Measurements from ENCODE around the gene SLC25A30.

Gene SLC25A30

DNA sequence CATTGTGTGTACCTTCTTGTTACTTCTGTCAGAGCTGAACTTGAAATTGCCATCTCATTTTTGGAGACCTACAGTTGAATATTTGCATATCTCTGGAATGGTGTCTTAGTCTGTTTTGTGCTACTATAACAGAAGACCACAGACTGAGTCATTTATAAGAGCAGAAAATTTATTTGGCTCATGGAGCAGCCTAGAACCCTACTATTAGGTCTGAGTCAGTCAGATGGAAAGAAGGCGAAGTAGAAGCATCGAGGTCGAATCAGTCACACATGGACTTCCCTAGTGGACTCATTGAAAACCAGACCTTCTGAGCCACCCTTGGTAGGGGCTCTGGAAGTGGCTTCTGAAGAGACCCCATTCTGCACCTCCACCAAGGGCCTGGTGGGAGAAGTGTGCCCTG is 43.3 kb downstream of the SLC25A30 start:
- H3K9me3 ChIP-seq (ENCODE audit: control insufficient read depth, low read length), result no peaks in the 10 kb centered on the region
- peaks cover 2% of the 10 kb centered on the region for H3K36me3 ChIP-seq (ENCODE audit: control insufficient read depth, insufficient read depth, low read length, severe bottlenecking)
- peaks cover 8% of the 10 kb centered on the region for H3K4me1 ChIP-seq (ENCODE audit: control insufficient read depth, insufficient read depth, low read length)
- H3K4me3 ChIP-seq (ENCODE audit: low read length), result no peak overlapping the region
- no peak overlapping the region for H3K9ac ChIP-seq (ENCODE audit: low read length)
- no peak for DNase-seq (ENCODE audit: low read depth)
- H3K27me3 ChIP-seq (replicated peaks; ENCODE audit: control insufficient read depth, insufficient read depth, low read length), result no peaks in the 10 kb centered on the region

DNA sequence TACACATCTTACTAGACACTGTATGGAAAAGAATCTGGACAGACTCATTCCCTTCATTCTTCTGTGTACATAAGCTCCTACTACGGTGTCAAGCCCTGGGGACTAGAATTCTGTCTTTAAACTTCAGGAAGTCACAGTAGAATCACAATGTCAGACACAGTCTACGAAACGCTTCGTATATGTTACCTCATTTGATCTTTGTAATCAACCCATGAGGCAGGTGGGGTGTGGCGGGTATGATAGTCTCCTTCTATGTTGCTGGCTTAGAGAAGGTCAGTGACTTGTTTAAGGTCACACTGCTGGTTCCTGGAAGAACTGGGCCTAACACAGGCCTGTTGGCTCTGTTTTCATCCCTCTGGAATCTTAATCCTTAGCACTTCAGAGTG is 45.0 kb downstream of the SLC25A30 start:
- Histone ChIP-seq H3K9ac (ENCODE audit: low read length) (no peak overlapping the region), H3K36me3 (ENCODE audit: control insufficient read depth, insufficient read depth, low read length, severe bottlenecking) (peaks cover 4% of the 10 kb centered on the region), H3K9me3 (ENCODE audit: control insufficient read depth, low read length) (no peaks in the 10 kb centered on the region), H3K4me3 (ENCODE audit: low read length) (no peak overlapping the region), H3K4me1 (ENCODE audit: control insufficient read depth, insufficient read depth, low read length) (peaks cover 8% of the 10 kb centered on the region), H3K27me3 (replicated peaks; ENCODE audit: control insufficient read depth, insufficient read depth, low read length) (no peaks in the 10 kb centered on the region)
- DNase-seq (ENCODE audit: low read depth), result no peak

DNA sequence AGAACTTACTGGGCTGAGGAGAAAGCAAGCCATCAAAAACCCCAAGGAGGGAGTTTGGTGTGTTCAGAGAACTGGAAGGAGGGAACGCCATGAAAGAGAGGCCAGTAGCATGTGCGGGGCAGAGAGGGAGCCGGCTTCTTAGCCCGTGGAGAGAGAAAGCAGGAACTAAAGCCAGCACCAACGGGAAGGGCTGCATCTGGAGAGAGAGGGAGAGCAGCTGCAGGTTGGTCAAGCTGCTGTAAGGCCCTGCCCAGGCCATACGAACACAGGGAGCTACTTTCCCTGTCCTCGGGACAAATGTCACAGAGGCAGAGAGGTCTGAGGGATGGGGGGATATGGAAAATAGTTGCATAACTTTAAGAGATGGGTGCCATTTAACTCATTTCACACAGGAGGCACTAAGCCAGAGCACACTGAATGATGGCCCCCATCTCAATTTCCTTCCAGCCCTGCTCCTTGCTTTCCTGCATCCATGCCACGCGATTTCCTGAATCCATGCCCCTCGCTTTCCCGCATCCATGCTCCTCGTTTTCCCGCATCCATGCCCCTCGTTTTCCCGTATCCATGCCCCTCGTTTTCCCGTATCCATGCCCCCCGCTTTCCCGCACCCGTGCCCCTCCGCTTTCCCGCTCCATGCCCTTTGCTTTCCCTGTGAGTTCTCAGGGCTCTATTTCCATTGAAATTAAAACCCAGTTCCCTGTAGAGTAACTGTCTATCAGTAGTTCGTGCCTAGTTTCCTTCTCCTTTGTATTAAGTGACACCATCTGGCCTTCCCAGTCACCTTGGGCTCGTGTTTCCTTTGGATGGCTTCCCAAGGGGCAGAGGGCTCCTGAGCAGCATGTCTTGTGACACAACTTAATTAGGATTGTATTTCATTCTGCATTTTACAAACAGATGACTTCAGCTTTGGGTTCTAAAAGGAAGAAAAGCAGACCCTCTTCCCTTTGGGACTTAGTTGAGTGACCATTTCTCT is 45.7 kb downstream of the SLC25A30 start:
- Histone ChIP-seq H3K36me3 (ENCODE audit: control insufficient read depth, insufficient read depth, low read length, severe bottlenecking) (peaks cover 4% of the 10 kb centered on the region), H3K4me3 (ENCODE audit: low read length) (no peak overlapping the region), H3K4me1 (ENCODE audit: control insufficient read depth, insufficient read depth, low read length) (peaks cover 8% of the 10 kb centered on the region), H3K27me3 (replicated peaks; ENCODE audit: control insufficient read depth, insufficient read depth, low read length) (no peaks in the 10 kb centered on the region), H3K9me3 (ENCODE audit: control insufficient read depth, low read length) (no peaks in the 10 kb centered on the region), H3K9ac (ENCODE audit: low read length) (no peak overlapping the region)
- peak; percentile 31 for DNase-seq (ENCODE audit: low read depth)

DNA sequence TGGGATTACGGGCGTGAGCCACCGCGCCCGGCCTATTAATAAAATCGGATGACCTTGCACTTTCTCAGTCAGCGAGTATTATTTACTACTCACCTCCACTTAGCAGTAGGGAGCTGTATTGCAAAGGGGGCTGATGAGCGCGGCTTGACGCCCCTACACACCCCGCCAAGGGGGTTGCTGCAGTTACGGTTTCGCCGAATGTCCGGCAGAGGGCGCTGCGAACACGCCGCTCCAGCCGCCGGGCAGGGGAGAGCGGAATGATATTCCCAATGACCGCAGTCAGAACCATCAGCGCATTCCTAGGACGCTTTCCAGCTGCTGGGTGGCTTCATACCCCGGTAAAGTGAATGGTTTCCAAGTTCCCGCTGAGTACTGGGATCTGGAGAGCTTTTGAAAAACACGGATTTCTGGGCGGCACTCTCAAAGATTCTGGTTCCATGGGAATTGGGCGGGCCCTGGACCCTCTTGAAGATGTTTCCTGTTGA is 47.2 kb downstream of the SLC25A30 start:
- H3K36me3 ChIP-seq (ENCODE audit: control insufficient read depth, insufficient read depth, low read length, severe bottlenecking), result peaks cover 4% of the 10 kb centered on the region
- no peaks in the 10 kb centered on the region for H3K27me3 ChIP-seq (replicated peaks; ENCODE audit: control insufficient read depth, insufficient read depth, low read length)
- peak overlapping the region; percentile 35 for H3K4me3 ChIP-seq (ENCODE audit: low read length)
- peak; percentile 90 for DNase-seq (ENCODE audit: low read depth)
- H3K4me1 ChIP-seq (ENCODE audit: control insufficient read depth, insufficient read depth, low read length), result peaks cover 8% of the 10 kb centered on the region
- no peaks in the 10 kb centered on the region for H3K9me3 ChIP-seq (ENCODE audit: control insufficient read depth, low read length)
- peak overlapping the region; percentile 55 for H3K9ac ChIP-seq (ENCODE audit: low read length)

DNA sequence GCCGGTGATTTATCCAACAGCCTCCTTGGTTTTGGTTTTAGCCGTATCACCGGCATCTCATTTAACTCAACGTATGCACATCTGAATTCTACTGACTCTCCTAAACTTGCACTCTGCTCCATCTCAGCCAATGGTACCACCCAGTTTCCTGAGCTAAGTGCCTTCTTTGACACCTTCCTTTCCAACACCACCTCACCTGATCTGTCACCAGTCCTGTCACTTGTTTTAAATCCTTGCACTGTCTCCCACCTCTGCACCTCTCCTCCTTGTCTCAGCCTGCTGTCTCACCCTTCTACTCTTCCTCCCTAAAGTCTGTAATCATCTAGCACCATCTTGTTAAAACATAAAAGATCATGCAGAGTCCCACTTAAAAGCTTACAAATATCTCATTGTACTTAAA is 49.1 kb downstream of the SLC25A30 start:
- Histone ChIP-seq H3K27me3 (replicated peaks; ENCODE audit: control insufficient read depth, insufficient read depth, low read length) (no peaks in the 10 kb centered on the region), H3K36me3 (ENCODE audit: control insufficient read depth, insufficient read depth, low read length, severe bottlenecking) (peaks cover 4% of the 10 kb centered on the region), H3K9me3 (ENCODE audit: control insufficient read depth, low read length) (no peaks in the 10 kb centered on the region), H3K9ac (ENCODE audit: low read length) (no peak overlapping the region), H3K4me3 (ENCODE audit: low read length) (no peak overlapping the region), H3K4me1 (ENCODE audit: control insufficient read depth, insufficient read depth, low read length) (peaks cover 8% of the 10 kb centered on the region)
- DNase-seq (ENCODE audit: low read depth), result no peak

DNA sequence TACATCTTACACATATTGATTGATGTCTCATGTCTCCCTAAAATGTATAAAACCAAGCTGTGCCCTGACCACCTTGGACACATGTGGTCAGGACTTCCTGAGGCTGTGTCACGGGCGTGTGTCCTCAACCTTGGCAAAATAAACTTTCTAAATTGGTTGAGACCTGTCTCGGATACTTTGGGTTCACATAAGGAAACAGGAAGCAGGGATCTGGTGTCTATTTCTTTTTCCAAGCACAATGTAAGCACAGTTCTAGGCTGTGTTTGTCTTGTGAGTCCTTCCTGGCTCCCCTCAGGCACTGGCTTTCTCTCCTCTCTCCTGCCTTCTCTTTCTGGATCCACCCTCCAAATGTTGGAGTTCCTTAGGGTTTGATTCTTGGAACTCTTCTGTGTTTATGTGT is 49.6 kb downstream of the SLC25A30 start:
- Histone ChIP-seq H3K4me3 (ENCODE audit: low read length) (no peak overlapping the region), H3K36me3 (ENCODE audit: control insufficient read depth, insufficient read depth, low read length, severe bottlenecking) (peaks cover 4% of the 10 kb centered on the region), H3K9me3 (ENCODE audit: control insufficient read depth, low read length) (no peaks in the 10 kb centered on the region), H3K4me1 (ENCODE audit: control insufficient read depth, insufficient read depth, low read length) (peaks cover 8% of the 10 kb centered on the region), H3K9ac (ENCODE audit: low read length) (no peak overlapping the region), H3K27me3 (replicated peaks; ENCODE audit: control insufficient read depth, insufficient read depth, low read length) (no peaks in the 10 kb centered on the region)
- no peak for DNase-seq (ENCODE audit: low read depth)

DNA sequence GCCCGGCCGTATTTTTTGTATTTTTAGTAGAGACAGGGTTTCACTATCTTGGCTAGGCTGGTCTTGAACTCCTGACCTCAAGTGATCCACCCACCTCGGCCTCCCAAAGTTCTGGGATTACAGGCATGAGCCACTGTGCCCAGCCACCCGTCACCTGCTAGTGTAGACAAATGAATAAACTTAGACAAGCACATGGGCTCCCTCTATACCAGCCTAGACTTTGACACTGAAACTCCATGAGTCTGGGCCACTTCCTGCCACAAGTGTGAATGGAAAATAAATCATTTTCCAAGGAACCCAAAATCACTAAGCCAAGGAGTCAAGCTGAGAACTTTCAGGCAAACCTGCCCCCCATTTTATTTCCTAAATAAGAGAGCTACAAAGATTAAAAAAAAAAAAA is 50.2 kb downstream of the SLC25A30 start:
- no peak for DNase-seq (ENCODE audit: low read depth)
- Histone ChIP-seq H3K4me1 (ENCODE audit: control insufficient read depth, insufficient read depth, low read length) (peaks cover 8% of the 10 kb centered on the region), H3K9ac (ENCODE audit: low read length) (no peak overlapping the region), H3K36me3 (ENCODE audit: control insufficient read depth, insufficient read depth, low read length, severe bottlenecking) (peaks cover 4% of the 10 kb centered on the region), H3K9me3 (ENCODE audit: control insufficient read depth, low read length) (no peaks in the 10 kb centered on the region), H3K4me3 (ENCODE audit: low read length) (no peak overlapping the region), H3K27me3 (replicated peaks; ENCODE audit: control insufficient read depth, insufficient read depth, low read length) (no peaks in the 10 kb centered on the region)

DNA sequence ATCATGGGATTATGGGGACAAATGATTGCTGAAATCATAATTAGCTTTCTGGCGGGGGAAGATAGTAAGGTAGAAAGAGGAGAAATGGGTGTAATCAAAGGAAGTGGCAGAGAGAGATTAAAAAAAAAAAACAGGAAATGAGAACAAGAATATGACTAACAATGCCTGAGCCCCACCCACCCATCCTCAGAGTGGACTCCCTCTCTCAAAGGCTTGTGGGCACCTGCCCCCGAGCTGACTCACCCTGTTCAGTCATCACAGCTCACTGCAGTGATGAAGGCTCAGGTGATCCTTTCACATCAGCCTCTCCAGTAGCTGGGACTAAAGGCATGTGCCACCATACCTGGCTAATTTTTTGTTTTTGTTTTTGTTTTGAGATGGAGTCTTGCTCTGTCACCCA is 50.8 kb downstream of the SLC25A30 start:
- Histone ChIP-seq H3K27me3 (replicated peaks; ENCODE audit: control insufficient read depth, insufficient read depth, low read length) (no peaks in the 10 kb centered on the region), H3K4me1 (ENCODE audit: control insufficient read depth, insufficient read depth, low read length) (peaks cover 8% of the 10 kb centered on the region), H3K9ac (ENCODE audit: low read length) (no peak overlapping the region), H3K36me3 (ENCODE audit: control insufficient read depth, insufficient read depth, low read length, severe bottlenecking) (peaks cover 4% of the 10 kb centered on the region), H3K4me3 (ENCODE audit: low read length) (no peak overlapping the region), H3K9me3 (ENCODE audit: control insufficient read depth, low read length) (no peaks in the 10 kb centered on the region)
- DNase-seq (ENCODE audit: low read depth), result peak; percentile 52

DNA sequence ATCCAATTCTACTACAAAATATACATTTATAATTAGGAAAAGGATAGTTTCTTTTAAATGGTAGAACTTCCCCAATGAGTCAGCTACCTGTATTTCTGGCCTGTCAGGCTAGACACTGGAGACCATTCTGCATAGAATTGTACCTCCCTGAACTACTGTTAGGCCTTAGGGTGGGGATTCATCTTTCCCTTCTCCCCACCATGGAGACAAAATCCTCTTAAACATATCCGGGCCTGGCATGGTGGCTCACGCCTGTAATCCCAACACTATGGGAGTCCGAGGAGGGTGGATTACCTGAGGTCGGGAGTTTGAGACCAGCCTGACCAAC is 52.7 kb downstream of the SLC25A30 start:
- peaks cover 4% of the 10 kb centered on the region for H3K4me1 ChIP-seq (ENCODE audit: control insufficient read depth, insufficient read depth, low read length)

DNA sequence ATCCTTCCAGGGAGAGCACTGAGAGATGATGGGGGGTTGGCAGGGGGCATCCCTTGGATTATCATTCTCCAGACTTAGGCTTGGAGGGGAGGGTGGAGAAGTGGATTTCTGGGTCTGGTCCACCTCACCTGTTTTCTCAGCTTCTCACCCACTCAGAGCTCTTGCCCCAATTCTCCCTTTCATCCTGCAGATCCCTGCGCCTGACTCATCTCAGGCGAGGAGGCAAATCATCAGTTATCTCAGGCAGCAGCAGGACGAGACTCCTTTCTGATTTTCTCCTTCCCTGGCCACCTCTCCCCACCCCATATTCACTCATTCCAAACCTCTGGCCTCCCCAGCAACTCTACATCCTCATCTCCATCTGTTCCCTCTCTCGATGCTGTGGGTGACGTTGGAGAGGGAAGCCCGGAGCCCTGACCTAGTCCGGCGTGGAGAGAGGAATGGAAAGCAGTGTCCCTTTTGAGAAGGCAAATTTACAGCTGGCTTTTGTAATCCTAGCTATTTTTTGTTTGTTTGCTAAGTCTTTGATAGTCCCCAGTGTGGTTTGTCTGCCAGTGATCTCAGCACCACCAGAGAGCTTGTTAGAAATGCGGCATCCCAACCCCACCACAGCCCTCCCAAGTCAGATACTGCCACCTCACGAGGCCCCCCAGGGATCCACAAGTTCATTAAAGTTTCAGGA is 53.2 kb downstream of the SLC25A30 start:
- Histone ChIP-seq H3K36me3 (ENCODE audit: control insufficient read depth, insufficient read depth, low read length, severe bottlenecking) (peaks cover 8% of the 10 kb centered on the region), H3K9me3 (ENCODE audit: control insufficient read depth, low read length) (no peaks in the 10 kb centered on the region), H3K4me3 (ENCODE audit: low read length) (no peak overlapping the region), H3K9ac (ENCODE audit: low read length) (no peak overlapping the region), H3K27me3 (replicated peaks; ENCODE audit: control insufficient read depth, insufficient read depth, low read length) (no peaks in the 10 kb centered on the region), H3K4me1 (ENCODE audit: control insufficient read depth, insufficient read depth, low read length) (peaks cover 4% of the 10 kb centered on the region)
- DNase-seq (ENCODE audit: low read depth), result no peak

More for the DNA sequence above, 52.7 kb downstream of the SLC25A30 start:
- Histone ChIP-seq H3K4me3 (ENCODE audit: low read length) (no peak overlapping the region), H3K36me3 (ENCODE audit: control insufficient read depth, insufficient read depth, low read length, severe bottlenecking) (peaks cover 5% of the 10 kb centered on the region), H3K9ac (ENCODE audit: low read length) (no peak overlapping the region), H3K9me3 (ENCODE audit: control insufficient read depth, low read length) (no peaks in the 10 kb centered on the region), H3K27me3 (replicated peaks; ENCODE audit: control insufficient read depth, insufficient read depth, low read length) (no peaks in the 10 kb centered on the region)
- DNase-seq (ENCODE audit: low read depth), result no peak

DNA sequence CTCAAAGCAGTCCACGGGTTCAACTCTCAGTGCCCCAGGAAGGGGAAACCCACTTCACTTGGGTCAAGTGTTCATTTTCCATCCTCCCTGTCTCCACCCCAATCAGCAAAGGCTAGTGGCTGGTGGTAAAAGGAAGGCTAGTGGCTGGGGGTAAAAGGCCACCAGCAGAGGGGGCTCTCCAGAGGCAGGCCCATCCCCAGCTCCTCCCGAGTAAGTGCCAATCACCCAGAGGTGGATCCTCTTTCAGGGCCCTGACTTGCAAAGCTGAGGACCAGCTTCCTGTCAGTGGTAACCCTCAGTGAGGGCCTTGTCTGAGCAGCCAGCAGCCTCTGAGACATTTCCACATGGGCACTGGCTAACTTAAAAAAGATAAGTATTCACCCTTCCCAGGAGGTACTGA is 55.2 kb downstream of the SLC25A30 start:
- Histone ChIP-seq H3K9me3 (ENCODE audit: control insufficient read depth, low read length) (no peaks in the 10 kb centered on the region), H3K9ac (ENCODE audit: low read length) (no peak overlapping the region), H3K4me3 (ENCODE audit: low read length) (no peak overlapping the region), H3K27me3 (replicated peaks; ENCODE audit: control insufficient read depth, insufficient read depth, low read length) (no peaks in the 10 kb centered on the region), H3K4me1 (ENCODE audit: control insufficient read depth, insufficient read depth, low read length) (peaks cover 4% of the 10 kb centered on the region), H3K36me3 (ENCODE audit: control insufficient read depth, insufficient read depth, low read length, severe bottlenecking) (peaks cover 6% of the 10 kb centered on the region)
- DNase-seq (ENCODE audit: low read depth), result no peak

All from adipocyte (in vitro differentiated cells).